ENCODE measurements around the gene ARL6IP5.

Gene ARL6IP5

GRCh38 chr3:69119138-69119537 lies 34.4 kb downstream of the ARL6IP5 start:
- no peak overlapping the region for H3K27ac ChIP-seq
- H3K4me3 ChIP-seq (IDR thresholded peaks at IDR 0.05; ENCODE audit: insufficient read depth, low read depth, low read length) = no peak overlapping the region
- H3K79me2 ChIP-seq (ENCODE audit: insufficient read depth, low read depth) = no peaks in the 10 kb centered on the region
- TF ChIP-seq CTCF (conservative IDR thresholded peaks at IDR 0.05; ENCODE audit: low read depth, low read length) = no peak
- H3K9ac ChIP-seq = no peak overlapping the region
- no peaks in the 10 kb centered on the region for H3K27me3 ChIP-seq (ENCODE audit: insufficient read depth, low read depth)
- no peak overlapping the region for H2AFZ ChIP-seq (ENCODE audit: low read depth)
- no peak overlapping the region for H3K4me2 ChIP-seq
- H4K20me1 ChIP-seq (ENCODE audit: insufficient read depth) = no peaks in the 10 kb centered on the region
- H3K4me1 ChIP-seq (ENCODE audit: low read depth, poor library complexity, severe bottlenecking) = peaks cover 17% of the 10 kb centered on the region
- no peaks in the 10 kb centered on the region for H3K36me3 ChIP-seq (ENCODE audit: insufficient read depth)

GRCh38 chr3:69119681-69120080 lies 34.9 kb downstream of the ARL6IP5 start:
- H4K20me1 ChIP-seq (ENCODE audit: insufficient read depth) = no peaks in the 10 kb centered on the region
- H3K27me3 ChIP-seq (ENCODE audit: insufficient read depth, low read depth) = no peaks in the 10 kb centered on the region
- no peak for TF ChIP-seq CTCF (conservative IDR thresholded peaks at IDR 0.05; ENCODE audit: low read depth, low read length)
- no peak overlapping the region for H3K4me2 ChIP-seq
- no peaks in the 10 kb centered on the region for H3K36me3 ChIP-seq (ENCODE audit: insufficient read depth)
- no peak overlapping the region for H3K27ac ChIP-seq
- H2AFZ ChIP-seq (ENCODE audit: low read depth) = no peak overlapping the region
- peaks cover 17% of the 10 kb centered on the region for H3K4me1 ChIP-seq (ENCODE audit: low read depth, poor library complexity, severe bottlenecking)
- H3K9ac ChIP-seq = no peak overlapping the region
- no peak overlapping the region for H3K4me3 ChIP-seq (IDR thresholded peaks at IDR 0.05; ENCODE audit: insufficient read depth, low read depth, low read length)
- H3K79me2 ChIP-seq (ENCODE audit: insufficient read depth, low read depth) = no peaks in the 10 kb centered on the region

GRCh38 chr3:69120879-69121464 lies 36.2 kb downstream of the ARL6IP5 start:
- no peaks in the 10 kb centered on the region for H3K27me3 ChIP-seq (ENCODE audit: insufficient read depth, low read depth)
- no peaks in the 10 kb centered on the region for H3K36me3 ChIP-seq (ENCODE audit: insufficient read depth)
- H4K20me1 ChIP-seq (ENCODE audit: insufficient read depth) = no peaks in the 10 kb centered on the region
- TF ChIP-seq CTCF (conservative IDR thresholded peaks at IDR 0.05; ENCODE audit: low read depth, low read length) = peak; percentile 73
- H3K9ac ChIP-seq = no peak overlapping the region
- H3K4me3 ChIP-seq (IDR thresholded peaks at IDR 0.05; ENCODE audit: insufficient read depth, low read depth, low read length) = no peak overlapping the region
- no peak overlapping the region for H3K4me2 ChIP-seq
- H3K4me1 ChIP-seq (ENCODE audit: low read depth, poor library complexity, severe bottlenecking) = peaks cover 11% of the 10 kb centered on the region
- peak overlapping the region; percentile 44 for H2AFZ ChIP-seq (ENCODE audit: low read depth)
- no peak overlapping the region for H3K27ac ChIP-seq
- H3K79me2 ChIP-seq (ENCODE audit: insufficient read depth, low read depth) = no peaks in the 10 kb centered on the region

- no peak overlapping the region for H3K9ac ChIP-seq
- no peak overlapping the region for H3K4me2 ChIP-seq
- no peak overlapping the region for H3K27ac ChIP-seq
- H3K79me2 ChIP-seq (ENCODE audit: insufficient read depth, low read depth) = no peaks in the 10 kb centered on the region
- H3K27me3 ChIP-seq (ENCODE audit: insufficient read depth, low read depth) = no peaks in the 10 kb centered on the region
- H2AFZ ChIP-seq (ENCODE audit: low read depth) = peak overlapping the region; percentile 44
- H3K4me1 ChIP-seq (ENCODE audit: low read depth, poor library complexity, severe bottlenecking) = peaks cover 8% of the 10 kb centered on the region
- no peak overlapping the region for H3K4me3 ChIP-seq (IDR thresholded peaks at IDR 0.05; ENCODE audit: insufficient read depth, low read depth, low read length)
- H4K20me1 ChIP-seq (ENCODE audit: insufficient read depth) = no peaks in the 10 kb centered on the region
- no peaks in the 10 kb centered on the region for H3K36me3 ChIP-seq (ENCODE audit: insufficient read depth)
- TF ChIP-seq CTCF (conservative IDR thresholded peaks at IDR 0.05; ENCODE audit: low read depth, low read length) = no peak
Observed at GRCh38 chr3:69121513-69121912, 36.8 kb downstream of the ARL6IP5 start.

Measured in KMS-11 (cell line).